Measurements from ENCODE around the gene SYPL2. TPM values are rescaled to one million over a fixed set of nuclear protein-coding genes. Genes with fewer than 3 reads are reported as not detected.

SYPL2 gene
- total RNA-seq, 1 donor from 2014 or later = not detected

DNA sequence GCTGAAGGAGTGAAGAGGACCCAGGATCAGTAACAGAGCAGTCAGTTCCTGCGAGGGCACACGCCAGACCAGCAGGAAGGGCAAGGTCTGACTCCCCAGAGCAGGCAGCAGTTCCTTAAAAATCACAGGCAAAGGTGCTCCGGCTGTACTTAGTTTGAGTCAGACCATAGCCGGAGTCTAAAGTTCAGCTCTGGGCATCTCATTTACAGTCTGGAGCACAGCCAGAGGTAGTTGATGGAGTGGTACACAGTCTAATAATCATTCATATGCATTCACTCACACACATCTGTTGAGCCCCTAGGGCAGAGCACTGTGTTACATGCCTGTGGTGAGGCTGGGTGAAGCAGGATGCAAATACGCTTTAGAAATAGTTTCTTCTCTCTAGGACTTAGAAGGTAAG is 50.5 kb downstream of the SYPL2 start:
- peaks cover 8% of the 10 kb centered on the region for H3K4me1 Mint-ChIP-seq
- no peak for DNase-seq (ENCODE audit: low spot score)
- no peaks in the 10 kb centered on the region for H3K36me3 ChIP-seq
- no peaks in the 10 kb centered on the region for H3K36me3 Mint-ChIP-seq
- H3K4me1 ChIP-seq = no peaks in the 10 kb centered on the region
- H2AFZ ChIP-seq (replicated peaks) = no peak overlapping the region
- no peak overlapping the region for H3K9ac ChIP-seq
- H3K4me3 ChIP-seq = no peak overlapping the region
- no peak overlapping the region for H3K27ac Mint-ChIP-seq
- peaks cover 4% of the 10 kb centered on the region for H3K27me3 Mint-ChIP-seq (ENCODE audit: insufficient read depth, low read depth)
- H3K27me3 ChIP-seq = peaks cover 20% of the 10 kb centered on the region
- no peaks in the 10 kb centered on the region for H3K9me3 Mint-ChIP-seq
- H3K4me2 ChIP-seq = no peak overlapping the region
- no peak overlapping the region for H3K27ac ChIP-seq
- H3K9me3 ChIP-seq (ENCODE audit: low read depth) = no peaks in the 10 kb centered on the region
- H3K79me2 ChIP-seq (ENCODE audit: low read depth) = no peaks in the 10 kb centered on the region
- H3F3A ChIP-seq (ENCODE audit: low read depth) = no peaks in the 10 kb centered on the region
- no peak overlapping the region for H3K4me3 Mint-ChIP-seq
- TF ChIP-seq, protein P1, sequence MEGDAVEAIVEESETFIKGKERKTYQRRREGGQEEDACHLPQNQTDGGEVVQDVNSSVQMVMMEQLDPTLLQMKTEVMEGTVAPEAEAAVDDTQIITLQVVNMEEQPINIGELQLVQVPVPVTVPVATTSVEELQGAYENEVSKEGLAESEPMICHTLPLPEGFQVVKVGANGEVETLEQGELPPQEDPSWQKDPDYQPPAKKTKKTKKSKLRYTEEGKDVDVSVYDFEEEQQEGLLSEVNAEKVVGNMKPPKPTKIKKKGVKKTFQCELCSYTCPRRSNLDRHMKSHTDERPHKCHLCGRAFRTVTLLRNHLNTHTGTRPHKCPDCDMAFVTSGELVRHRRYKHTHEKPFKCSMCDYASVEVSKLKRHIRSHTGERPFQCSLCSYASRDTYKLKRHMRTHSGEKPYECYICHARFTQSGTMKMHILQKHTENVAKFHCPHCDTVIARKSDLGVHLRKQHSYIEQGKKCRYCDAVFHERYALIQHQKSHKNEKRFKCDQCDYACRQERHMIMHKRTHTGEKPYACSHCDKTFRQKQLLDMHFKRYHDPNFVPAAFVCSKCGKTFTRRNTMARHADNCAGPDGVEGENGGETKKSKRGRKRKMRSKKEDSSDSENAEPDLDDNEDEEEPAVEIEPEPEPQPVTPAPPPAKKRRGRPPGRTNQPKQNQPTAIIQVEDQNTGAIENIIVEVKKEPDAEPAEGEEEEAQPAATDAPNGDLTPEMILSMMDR (IDR thresholded peaks at IDR 0.05) = no peak
- TF ChIP-seq EZH2phosphoT487 (IDR thresholded peaks at IDR 0.05) (no peak), EZH2 (IDR thresholded peaks at IDR 0.05) (no peak)
- H4K20me1 ChIP-seq (ENCODE audit: low read depth) = no peaks in the 10 kb centered on the region

DNA sequence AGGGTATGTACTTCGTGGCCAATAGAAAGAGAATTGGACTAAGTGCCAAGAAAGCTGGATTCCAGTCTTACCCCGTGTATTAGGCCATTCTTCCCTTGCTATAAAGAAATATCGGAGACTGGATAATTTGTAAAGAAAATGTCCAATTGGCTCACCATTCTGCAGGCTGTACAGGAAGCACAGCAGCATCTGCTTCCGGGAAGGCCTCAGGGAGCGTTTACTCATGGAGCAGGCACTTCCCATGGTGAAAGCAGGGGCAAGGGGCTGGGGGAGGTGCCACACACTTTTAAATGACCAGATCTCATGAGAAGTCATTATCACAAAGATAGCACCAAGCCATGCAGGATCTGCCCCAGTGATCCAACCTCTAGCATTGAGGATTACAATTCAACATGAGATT is 51.0 kb downstream of the SYPL2 start:
- DNase-seq (ENCODE audit: low spot score) = no peak
- Mint-ChIP-seq H3K27ac (no peak overlapping the region), H3K36me3 (no peaks in the 10 kb centered on the region), H3K27me3 (ENCODE audit: insufficient read depth, low read depth) (peaks cover 8% of the 10 kb centered on the region), H3K4me3 (no peak overlapping the region), H3K9me3 (no peaks in the 10 kb centered on the region), H3K4me1 (peaks cover 8% of the 10 kb centered on the region)
- no peaks in the 10 kb centered on the region for H3F3A ChIP-seq (ENCODE audit: low read depth)
- no peaks in the 10 kb centered on the region for H3K9me3 ChIP-seq (ENCODE audit: low read depth)
- H4K20me1 ChIP-seq (ENCODE audit: low read depth) = no peaks in the 10 kb centered on the region
- H3K27ac ChIP-seq = no peak overlapping the region
- H3K36me3 ChIP-seq = no peaks in the 10 kb centered on the region
- no peaks in the 10 kb centered on the region for H3K79me2 ChIP-seq (ENCODE audit: low read depth)
- no peak overlapping the region for H2AFZ ChIP-seq (replicated peaks)
- H3K4me2 ChIP-seq = no peak overlapping the region
- peaks cover 16% of the 10 kb centered on the region for H3K27me3 ChIP-seq
- TF ChIP-seq EZH2phosphoT487 (IDR thresholded peaks at IDR 0.05) (no peak), EZH2 (IDR thresholded peaks at IDR 0.05) (no peak)
- TF ChIP-seq, protein P1 (IDR thresholded peaks at IDR 0.05) = no peak
- H3K4me1 ChIP-seq = no peaks in the 10 kb centered on the region
- H3K4me3 ChIP-seq = no peak overlapping the region
- H3K9ac ChIP-seq = no peak overlapping the region

DNA sequence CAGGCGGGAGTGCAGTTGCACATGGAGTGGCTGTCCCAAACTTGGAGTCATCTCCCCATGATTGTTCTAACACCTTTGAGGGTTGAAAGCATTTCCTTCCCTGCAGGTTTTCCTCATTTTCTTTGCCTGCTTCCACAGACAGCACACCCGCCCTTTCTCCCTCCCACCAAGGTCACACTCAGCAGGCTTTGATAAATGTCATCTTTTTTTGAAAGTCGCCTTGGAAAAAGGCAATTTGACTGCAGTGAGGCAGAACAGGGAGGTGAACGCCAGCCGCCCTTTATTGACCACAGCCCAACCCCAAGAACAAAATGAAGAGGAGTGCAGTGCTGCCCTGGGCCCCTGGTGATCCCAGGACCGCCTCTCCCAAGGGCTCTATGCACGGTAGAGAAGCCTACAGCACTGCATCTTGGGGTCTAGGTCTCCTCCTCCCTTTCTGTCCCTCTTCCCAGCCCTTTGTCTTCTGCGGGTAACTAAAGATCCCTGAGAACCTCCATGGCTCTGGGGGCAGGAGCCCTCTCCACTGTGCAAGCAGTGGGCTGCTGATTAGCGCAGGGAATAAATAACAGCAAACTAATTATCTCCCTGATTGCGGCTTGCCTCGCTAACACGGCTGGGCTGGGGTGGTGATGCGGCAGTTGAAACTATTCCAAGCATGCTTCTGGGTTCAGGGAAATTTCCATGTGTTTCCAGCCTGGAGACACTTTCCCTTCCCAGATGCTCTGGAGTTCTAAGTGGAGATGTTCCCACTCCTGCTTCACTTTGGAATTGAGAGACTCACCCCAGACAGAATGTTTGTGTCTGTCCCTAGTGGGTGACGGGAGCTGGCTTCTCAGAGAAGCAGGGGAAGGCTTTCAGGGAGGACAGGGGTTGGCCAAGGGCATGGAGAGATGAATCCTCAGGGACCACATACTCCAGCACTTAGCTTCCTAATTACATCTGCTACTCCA is 54.9 kb downstream of the SYPL2 start:
- no peak for DNase-seq (ENCODE audit: low spot score)
- Histone ChIP-seq H3K79me2 (ENCODE audit: low read depth) (no peaks in the 10 kb centered on the region), H3K9me3 (ENCODE audit: low read depth) (no peaks in the 10 kb centered on the region), H3K4me2 (no peak overlapping the region), H4K20me1 (ENCODE audit: low read depth) (no peaks in the 10 kb centered on the region), H3K4me3 (no peak overlapping the region), H3K27ac (no peak overlapping the region), H3F3A (ENCODE audit: low read depth) (no peaks in the 10 kb centered on the region), H3K9ac (no peak overlapping the region), H2AFZ (replicated peaks) (no peak overlapping the region), H3K27me3 (peaks cover 7% of the 10 kb centered on the region), H3K36me3 (no peaks in the 10 kb centered on the region), H3K4me1 (no peaks in the 10 kb centered on the region)
- no peaks in the 10 kb centered on the region for H3K36me3 Mint-ChIP-seq
- no peak overlapping the region for H3K27ac Mint-ChIP-seq
- TF ChIP-seq, protein P1 (IDR thresholded peaks at IDR 0.05) = no peak
- peaks cover 8% of the 10 kb centered on the region for H3K4me1 Mint-ChIP-seq
- H3K9me3 Mint-ChIP-seq = no peaks in the 10 kb centered on the region
- no peak overlapping the region for H3K4me3 Mint-ChIP-seq
- peaks cover 12% of the 10 kb centered on the region for H3K27me3 Mint-ChIP-seq (ENCODE audit: insufficient read depth, low read depth)

Measured in neural progenitor cell (in vitro differentiated cells).